Karpas-422 (cell line): Measurements from ENCODE around the gene SLC39A11. TPM values are rescaled to one million over a fixed set of nuclear protein-coding genes. Genes with fewer than 3 reads are reported as not detected.

Experiments
- DNase-seq: peaks from one replicate; pipeline ENCODE4 v3.0.0-alpha.2; 2015
- H2AFZ ChIP-seq: fragments of 200-600 bp; sonication (generic); 2 replicates; pipeline ENCODE4 v1.6.1; 2014; ENCODE audit warnings: antibody characterized with exemption, low read length, mixed read lengths
- H3K27ac ChIP-seq: fragments of 200-600 bp; sonication (generic); 2 replicates; pipeline ENCODE4 v1.5.1; 2014; ENCODE audit warnings: mild to moderate bottlenecking, low read length, moderate library complexity
- H3K27me3 ChIP-seq: fragments of 200-600 bp; sonication (generic); 2 replicates; pipeline ENCODE4 v1.6.1; 2014; ENCODE audit warnings: low read length, mixed read lengths
- H3K36me3 ChIP-seq: fragments of 200-600 bp; sonication (generic); 2 replicates; pipeline ENCODE4 v1.6.1; 2014; ENCODE audit warnings: low read length, mixed read lengths; ENCODE audit not compliant: insufficient read depth
- H3K4me1 ChIP-seq: fragments of 200-600 bp; sonication (generic); 2 replicates; pipeline ENCODE4 v1.6.1; 2014; ENCODE audit warnings: mild to moderate bottlenecking, low read length, mixed read lengths
- H3K4me2 ChIP-seq: fragments of 200-600 bp; sonication (generic); 2 replicates; pipeline ENCODE4 v1.6.1; 2014; ENCODE audit warnings: low read length, low read depth, mild to moderate bottlenecking; ENCODE audit not compliant: poor library complexity, severe bottlenecking
- H3K4me3 ChIP-seq: fragments of 200-600 bp; sonication (generic); 2 replicates; pipeline ENCODE4 v1.5.1; 2014; ENCODE audit warnings: mild to moderate bottlenecking, antibody characterized with exemption, low read length, mixed read lengths
- H3K79me2 ChIP-seq: fragments of 200-600 bp; sonication (generic); 2 replicates; pipeline ENCODE4 v1.6.1; 2014; ENCODE audit warnings: mild to moderate bottlenecking, low read length, mixed read lengths
- H3K9ac ChIP-seq: fragments of 200-600 bp; sonication (generic); 2 replicates; pipeline ENCODE4 v1.6.0; 2014; ENCODE audit warnings: low read length
- H3K9me2 ChIP-seq: fragments of 200-600 bp; sonication (generic), shearing (Covaris generic); replicated peaks from 2 replicates; pipeline ENCODE4 v1.6.0; 2014; ENCODE audit warnings: mild to moderate bottlenecking, low read length, moderate library complexity; ENCODE audit not compliant: insufficient read depth
- H3K9me3 ChIP-seq: fragments of 300-700, 200-600 bp; sonication (generic); 2 replicates; pipeline ENCODE4 v1.6.1; 2014; ENCODE audit warnings: low read length, mixed read lengths
- H4K20me1 ChIP-seq: fragments of 200-600 bp; sonication (generic); 2 replicates; pipeline ENCODE4 v1.6.1; 2014; ENCODE audit warnings: mild to moderate bottlenecking, antibody characterized with exemption, low read length, low read depth; ENCODE audit not compliant: insufficient read depth
- total RNA-seq: library from RNA; depleted of rRNA; stranded (reverse); fragments of >200 nt; shearing (Covaris generic); gene quantifications from 2 replicates; pipeline ENCODE4 v1.2.3, GENCODE V29; 2014; ENCODE audit warnings: low replicate concordance

The SLC39A11 gene
- total RNA-seq, 1 experiment from 2014 or later, result 49.6 TPM

- Histone ChIP-seq H3K36me3 (no peaks in the 10 kb centered on the region), H3K9ac (no peak overlapping the region), H3K9me2 (no peaks in the 10 kb centered on the region), H3K27ac (no peak overlapping the region), H3K4me1 (no peaks in the 10 kb centered on the region), H3K27me3 (no peaks in the 10 kb centered on the region), H3K79me2 (peaks cover 54% of the 10 kb centered on the region), H3K4me2 (no peak overlapping the region), H3K4me3 (no peak overlapping the region), H2AFZ (no peak overlapping the region), H4K20me1 (no peaks in the 10 kb centered on the region), H3K9me3 (no peaks in the 10 kb centered on the region)
- no peak for DNase-seq
Observed at GRCh38 chr17:72935984-72936383, 156.5 kb downstream of the SLC39A11 start.

GRCh38 chr17:72934927-72935326 lies 157.6 kb downstream of the SLC39A11 start:
- H3K4me2 ChIP-seq, result no peak overlapping the region
- H3K79me2 ChIP-seq, result peaks cover 60% of the 10 kb centered on the region
- no peaks in the 10 kb centered on the region for H3K4me1 ChIP-seq
- H4K20me1 ChIP-seq, result no peaks in the 10 kb centered on the region
- no peaks in the 10 kb centered on the region for H3K27me3 ChIP-seq
- no peaks in the 10 kb centered on the region for H3K36me3 ChIP-seq
- H3K9me2 ChIP-seq, result no peaks in the 10 kb centered on the region
- no peak overlapping the region for H3K4me3 ChIP-seq
- H3K9me3 ChIP-seq, result no peaks in the 10 kb centered on the region
- no peak overlapping the region for H3K9ac ChIP-seq
- H3K27ac ChIP-seq, result no peak overlapping the region
- no peak overlapping the region for H2AFZ ChIP-seq
- no peak for DNase-seq

DNA sequence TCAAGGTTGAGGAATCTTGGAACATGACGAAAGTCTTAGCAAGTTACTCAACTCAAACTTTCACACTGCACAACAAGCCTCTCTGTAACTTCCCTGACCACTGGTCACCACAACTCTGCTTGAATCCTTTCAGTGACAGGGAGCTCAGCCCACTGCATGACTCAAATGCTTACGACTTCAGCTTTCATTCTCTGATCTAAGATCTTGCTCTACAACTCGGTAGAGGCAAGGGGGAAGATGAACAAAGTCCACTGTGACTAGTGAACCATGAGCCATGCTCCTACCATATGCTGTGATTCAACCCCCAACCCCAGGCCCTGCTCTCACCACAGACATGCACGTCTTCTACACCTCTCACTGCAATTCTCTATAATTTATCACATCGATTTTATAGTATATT lies 160.9 kb downstream of the SLC39A11 start:
- no peak overlapping the region for H2AFZ ChIP-seq
- no peaks in the 10 kb centered on the region for H3K9me2 ChIP-seq
- no peaks in the 10 kb centered on the region for H3K4me1 ChIP-seq
- peaks cover 63% of the 10 kb centered on the region for H3K79me2 ChIP-seq
- H4K20me1 ChIP-seq, result no peaks in the 10 kb centered on the region
- no peak for DNase-seq
- H3K9me3 ChIP-seq, result no peaks in the 10 kb centered on the region
- H3K27ac ChIP-seq, result no peak overlapping the region
- no peak overlapping the region for H3K9ac ChIP-seq
- no peaks in the 10 kb centered on the region for H3K27me3 ChIP-seq
- H3K4me2 ChIP-seq, result no peak overlapping the region
- peaks cover 8% of the 10 kb centered on the region; the same call in 1 of the 2 replicates for H3K36me3 ChIP-seq
- H3K4me3 ChIP-seq, result no peak overlapping the region

DNA sequence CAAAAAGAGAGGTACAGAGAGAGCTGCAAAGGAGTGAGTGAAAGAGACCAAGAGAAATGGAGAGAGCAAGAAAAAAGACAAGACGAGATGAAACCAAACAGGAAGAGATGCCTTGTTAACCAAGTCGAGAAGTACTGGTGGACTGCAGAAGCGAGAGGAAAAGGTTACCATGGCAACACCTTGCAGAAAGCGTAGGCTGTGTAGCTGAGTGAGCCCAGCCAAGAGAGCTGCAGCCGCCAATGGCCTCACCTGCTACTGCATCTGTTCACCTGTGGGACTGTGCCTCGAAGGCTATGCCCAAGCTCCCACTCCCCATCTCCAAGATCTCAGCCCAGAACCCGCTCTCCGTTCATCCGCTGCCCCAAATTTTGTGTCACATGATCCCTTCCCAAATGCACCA lies 161.3 kb downstream of the SLC39A11 start:
- no peaks in the 10 kb centered on the region for H3K27me3 ChIP-seq
- peaks cover 8% of the 10 kb centered on the region; the same call in 1 of the 2 replicates for H3K36me3 ChIP-seq
- no peaks in the 10 kb centered on the region for H3K9me3 ChIP-seq
- H3K27ac ChIP-seq, result no peak overlapping the region
- H3K4me2 ChIP-seq, result no peak overlapping the region
- H3K4me3 ChIP-seq, result no peak overlapping the region
- H3K79me2 ChIP-seq, result peaks cover 65% of the 10 kb centered on the region
- no peak for DNase-seq
- no peaks in the 10 kb centered on the region for H4K20me1 ChIP-seq
- H3K9ac ChIP-seq, result no peak overlapping the region
- no peak overlapping the region for H2AFZ ChIP-seq
- H3K4me1 ChIP-seq, result 0 out of 2 replicates have a peak, but pooled peaks cover 3% of the 10 kb centered on the region
- H3K9me2 ChIP-seq, result no peaks in the 10 kb centered on the region

DNA sequence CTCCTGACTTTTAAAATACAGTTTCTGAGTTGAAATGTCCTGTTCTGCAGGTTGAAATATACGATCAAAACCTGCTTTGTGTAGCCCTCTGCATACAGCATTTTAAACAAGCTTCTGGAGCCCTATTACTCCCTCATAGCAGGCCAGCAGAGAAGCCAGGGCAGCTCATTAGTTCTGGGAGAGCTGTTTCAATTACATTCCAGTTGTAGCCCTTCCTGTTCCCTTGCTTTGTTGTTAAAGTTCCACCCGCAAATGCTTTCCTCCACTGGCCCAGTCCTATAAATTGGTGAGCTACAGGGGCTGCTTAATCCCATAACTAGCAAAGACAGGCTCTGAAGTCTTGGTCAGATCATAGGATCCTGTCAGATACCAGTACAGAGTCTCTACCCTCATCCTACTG lies 162.5 kb downstream of the SLC39A11 start:
- Histone ChIP-seq H3K9ac (no peak overlapping the region), H3K27me3 (no peaks in the 10 kb centered on the region), H3K27ac (no peak overlapping the region), H2AFZ (no peak overlapping the region), H3K4me3 (no peak overlapping the region), H3K9me3 (no peaks in the 10 kb centered on the region), H3K79me2 (peaks cover 65% of the 10 kb centered on the region), H4K20me1 (no peaks in the 10 kb centered on the region), H3K4me2 (no peak overlapping the region), H3K36me3 (peaks cover 8% of the 10 kb centered on the region; the same call in 1 of the 2 replicates), H3K9me2 (no peaks in the 10 kb centered on the region), H3K4me1 (0 out of 2 replicates have a peak, but pooled peaks cover 3% of the 10 kb centered on the region)
- no peak for DNase-seq

GRCh38 chr17:72928454-72929136 lies 163.9 kb downstream of the SLC39A11 start:
- H3K4me2 ChIP-seq, result no peak overlapping the region
- H4K20me1 ChIP-seq, result no peaks in the 10 kb centered on the region
- no peak overlapping the region for H3K9ac ChIP-seq
- H3K79me2 ChIP-seq, result peaks cover 55% of the 10 kb centered on the region
- H3K27me3 ChIP-seq, result no peaks in the 10 kb centered on the region
- peaks cover 8% of the 10 kb centered on the region; the same call in 1 of the 2 replicates for H3K36me3 ChIP-seq
- DNase-seq, result no peak
- no peaks in the 10 kb centered on the region for H3K9me3 ChIP-seq
- no peak overlapping the region for H3K27ac ChIP-seq
- H2AFZ ChIP-seq, result no peak overlapping the region
- H3K4me3 ChIP-seq, result no peak overlapping the region
- H3K9me2 ChIP-seq, result no peaks in the 10 kb centered on the region
- 0 out of 2 replicates have a peak, but pooled peaks cover 3% of the 10 kb centered on the region for H3K4me1 ChIP-seq

GRCh38 chr17:72927760-72928159 lies 164.7 kb downstream of the SLC39A11 start:
- Histone ChIP-seq H3K4me3 (no peak overlapping the region), H3K27me3 (no peaks in the 10 kb centered on the region), H3K9me2 (no peaks in the 10 kb centered on the region), H3K4me2 (no peak overlapping the region), H3K79me2 (peaks cover 54% of the 10 kb centered on the region), H3K36me3 (peaks cover 8% of the 10 kb centered on the region; the same call in 1 of the 2 replicates), H3K9me3 (no peaks in the 10 kb centered on the region), H4K20me1 (no peaks in the 10 kb centered on the region), H3K9ac (no peak overlapping the region), H3K4me1 (0 out of 2 replicates have a peak, but pooled peaks cover 3% of the 10 kb centered on the region), H3K27ac (no peak overlapping the region), H2AFZ (no peak overlapping the region)
- DNase-seq, result no peak

DNA sequence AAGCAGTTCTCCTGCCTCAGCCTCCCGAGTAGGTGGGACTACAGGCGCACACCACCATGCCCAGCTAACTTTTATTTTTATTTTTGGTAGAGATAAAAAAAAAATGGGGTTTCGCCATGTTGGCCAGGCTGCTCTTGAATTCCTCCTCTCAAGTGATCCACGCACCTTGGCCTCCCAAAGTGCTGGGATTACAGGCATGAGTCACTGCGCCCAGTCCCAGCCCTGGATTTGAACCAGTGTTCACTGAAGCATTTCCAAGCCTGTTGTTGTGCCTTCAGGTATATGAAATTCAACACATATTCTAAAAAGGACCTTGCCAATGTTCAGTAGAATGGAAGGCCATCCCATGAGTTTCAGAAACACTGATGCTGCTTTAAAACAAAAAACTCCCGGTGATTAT lies 165.3 kb downstream of the SLC39A11 start:
- Histone ChIP-seq H3K36me3 (peaks cover 8% of the 10 kb centered on the region; the same call in 1 of the 2 replicates), H3K4me2 (no peak overlapping the region)

More for the DNA sequence above, 165.3 kb downstream of the SLC39A11 start:
- H3K27ac ChIP-seq, result no peak overlapping the region
- H3K27me3 ChIP-seq, result no peaks in the 10 kb centered on the region
- H3K9ac ChIP-seq, result no peak overlapping the region
- no peaks in the 10 kb centered on the region for H4K20me1 ChIP-seq
- no peaks in the 10 kb centered on the region for H3K9me3 ChIP-seq
- no peak overlapping the region for H2AFZ ChIP-seq
- no peak overlapping the region for H3K4me3 ChIP-seq
- peaks cover 3% of the 10 kb centered on the region for H3K4me1 ChIP-seq
- no peaks in the 10 kb centered on the region for H3K9me2 ChIP-seq
- DNase-seq, result no peak
- H3K79me2 ChIP-seq, result peaks cover 53% of the 10 kb centered on the region
